ENCODE measurements around the gene MGAT1.
A peak's percentile ranks its signal among the peaks of the same experiment; 100 is the strongest.
"Not testable (repeated sequence)": the region's sequence is repeated elsewhere in the genome, so short reads cannot be mapped to it uniquely, and the experiment has no call there.

The MGAT1 gene

GRCh38 chr5:180828756-180829531 is 26.3 kb upstream of the MGAT1 start:
- H3K4me2 ChIP-seq (ENCODE audit: low read length, poor library complexity, severe bottlenecking); H2BK15ac ChIP-seq (ENCODE audit: low read depth, poor library complexity, severe bottlenecking); H3K9ac ChIP-seq (ENCODE audit: low read length); DNase-seq; H3K27ac ChIP-seq (ENCODE audit: low read length, poor library complexity, severe bottlenecking); H2BK120ac ChIP-seq (ENCODE audit: low read depth, low read length); H4K8ac ChIP-seq (ENCODE audit: low read length); H3K4ac ChIP-seq (ENCODE audit: low read depth in 1 of 2, low read length in 2 of 2); H4K91ac ChIP-seq (ENCODE audit: low read length); H3K9me3 ChIP-seq (ENCODE audit: control insufficient read depth, low read length); H3K27me3 ChIP-seq (ENCODE audit: control insufficient read depth in 1 of 2, insufficient read depth in 1 of 2, low read length in 2 of 2); H3K23ac ChIP-seq (ENCODE audit: low read length in 2 of 2); H3K14ac ChIP-seq (ENCODE audit: low read length in 2 of 2); H2BK5ac ChIP-seq (ENCODE audit: low read depth, low read length, poor library complexity, severe bottlenecking); H3K4me3 ChIP-seq (ENCODE audit: insufficient read depth in 1 of 2, low read depth in 1 of 2, low read length in 2 of 2); H2AFZ ChIP-seq (ENCODE audit: low read depth, low read length); H2BK12ac ChIP-seq (ENCODE audit: low read length in 2 of 2); H3K18ac ChIP-seq (ENCODE audit: low read depth in 1 of 2, low read length in 2 of 2); H2AK5ac ChIP-seq (ENCODE audit: low read length, severe bottlenecking): not testable (repeated sequence)
- 96% methylated on average over 13 of the region's 13 CpGs for WGBS
- Histone ChIP-seq H3K4me1 (ENCODE audit: control insufficient read depth, insufficient read depth, low read depth, low read length) (peaks cover 23% of the 10 kb centered on the region), H3K36me3 (ENCODE audit: control insufficient read depth in 1 of 2, insufficient read depth in 2 of 2, low read depth in 1 of 2, low read length in 2 of 2) (peaks cover 9 to 12% of the 10 kb centered on the region in 2 experiments), H3K79me1 (replicated peaks; ENCODE audit: low read length, poor library complexity, severe bottlenecking) (peaks cover 16% of the 10 kb centered on the region)

GRCh38 chr5:180827374-180827773 is 24.8 kb upstream of the MGAT1 start:
- not testable (repeated sequence) for DNase-seq; H2BK5ac ChIP-seq (ENCODE audit: low read depth, low read length, poor library complexity, severe bottlenecking); H3K9ac ChIP-seq (ENCODE audit: low read length); H2AFZ ChIP-seq (ENCODE audit: low read depth, low read length); H2BK15ac ChIP-seq (ENCODE audit: low read depth, poor library complexity, severe bottlenecking); H2BK12ac ChIP-seq (ENCODE audit: low read length in 2 of 2); H3K4me3 ChIP-seq (ENCODE audit: insufficient read depth in 1 of 2, low read depth in 1 of 2, low read length in 2 of 2); H3K4ac ChIP-seq (ENCODE audit: low read depth in 1 of 2, low read length in 2 of 2); H3K9me3 ChIP-seq (ENCODE audit: control insufficient read depth, low read length); H2BK120ac ChIP-seq (ENCODE audit: low read depth, low read length); H3K14ac ChIP-seq (ENCODE audit: low read length in 2 of 2); H3K27ac ChIP-seq (ENCODE audit: low read length, poor library complexity, severe bottlenecking); H3K27me3 ChIP-seq (ENCODE audit: control insufficient read depth in 1 of 2, insufficient read depth in 1 of 2, low read length in 2 of 2); H4K91ac ChIP-seq (ENCODE audit: low read length); H3K23ac ChIP-seq (ENCODE audit: low read length in 2 of 2); H2AK5ac ChIP-seq (ENCODE audit: low read length, severe bottlenecking); H4K8ac ChIP-seq (ENCODE audit: low read length); H3K4me2 ChIP-seq (ENCODE audit: low read length, poor library complexity, severe bottlenecking); H3K18ac ChIP-seq (ENCODE audit: low read depth in 1 of 2, low read length in 2 of 2)
- Histone ChIP-seq H3K79me1 (replicated peaks; ENCODE audit: low read length, poor library complexity, severe bottlenecking) (peaks cover 13% of the 10 kb centered on the region), H3K36me3 (ENCODE audit: control insufficient read depth in 1 of 2, insufficient read depth in 2 of 2, low read depth in 1 of 2, low read length in 2 of 2) (peaks cover 9 to 10% of the 10 kb centered on the region in 2 experiments), H3K4me1 (ENCODE audit: control insufficient read depth, insufficient read depth, low read depth, low read length) (peaks cover 24% of the 10 kb centered on the region)
- 75% methylated on average over 7 of the region's 7 CpGs for WGBS

GRCh38 chr5:180825768-180826525 is 23.3 kb upstream of the MGAT1 start:
- no peaks in the 10 kb centered on the region for H3K27me3 ChIP-seq (ENCODE audit: control insufficient read depth in 1 of 2, insufficient read depth in 1 of 2, low read length in 2 of 2)
- H3K36me3 ChIP-seq (ENCODE audit: control insufficient read depth in 1 of 2, insufficient read depth in 2 of 2, low read depth in 1 of 2, low read length in 2 of 2) = peaks cover 9 to 10% of the 10 kb centered on the region in 2 experiments
- DNase-seq = peak; percentile 57
- H3K9ac ChIP-seq (ENCODE audit: low read length) = no peak overlapping the region
- H3K14ac ChIP-seq (ENCODE audit: low read length in 2 of 2) = no peak overlapping the region
- H2BK12ac ChIP-seq (ENCODE audit: low read length in 2 of 2) = peak overlapping the region in 1 of 2 experiments; percentile 51
- H3K4me2 ChIP-seq (ENCODE audit: low read length, poor library complexity, severe bottlenecking) = no peak overlapping the region
- H3K4ac ChIP-seq (ENCODE audit: low read depth in 1 of 2, low read length in 2 of 2) = peak overlapping the region in 1 of 2 experiments; percentile 30
- peaks cover 11% of the 10 kb centered on the region for H3K79me1 ChIP-seq (replicated peaks; ENCODE audit: low read length, poor library complexity, severe bottlenecking)
- peak overlapping the region; percentile 18 for H4K91ac ChIP-seq (ENCODE audit: low read length)
- no peak overlapping the region for H3K4me3 ChIP-seq (ENCODE audit: insufficient read depth in 1 of 2, low read depth in 1 of 2, low read length in 2 of 2)
- peak overlapping the region; percentile 0 for H2AFZ ChIP-seq (ENCODE audit: low read depth, low read length)
- no peak overlapping the region for H4K8ac ChIP-seq (ENCODE audit: low read length)
- peak overlapping the region in 1 of 2 experiments; percentile 3 for H3K18ac ChIP-seq (ENCODE audit: low read depth in 1 of 2, low read length in 2 of 2)
- H2BK15ac ChIP-seq (ENCODE audit: low read depth, poor library complexity, severe bottlenecking) = no peak overlapping the region
- H3K9me3 ChIP-seq (ENCODE audit: control insufficient read depth, low read length) = peaks cover 6% of the 10 kb centered on the region
- H2AK5ac ChIP-seq (ENCODE audit: low read length, severe bottlenecking) = no peak overlapping the region
- 95% methylated on average over 3 of the region's 3 CpGs for WGBS
- no peak overlapping the region for H2BK120ac ChIP-seq (ENCODE audit: low read depth, low read length)
- peaks cover 20% of the 10 kb centered on the region for H3K4me1 ChIP-seq (ENCODE audit: control insufficient read depth, insufficient read depth, low read depth, low read length)
- no peak overlapping the region for H3K23ac ChIP-seq (ENCODE audit: low read length in 2 of 2)
- H3K27ac ChIP-seq (ENCODE audit: low read length, poor library complexity, severe bottlenecking) = peak overlapping the region; percentile 35
- no peak overlapping the region for H2BK5ac ChIP-seq (ENCODE audit: low read depth, low read length, poor library complexity, severe bottlenecking)

Data from mesenchymal stem cell (in vitro differentiated cells and primary cell).